Stimulated activated naive CD4-positive, alpha-beta T cell (primary cell): ENCODE results near the gene CFAP97D2.
"Not testable (repeated sequence)": the region's sequence is repeated elsewhere in the genome, so short reads cannot be mapped to it uniquely, and the experiment has no call there.

Source experiments
- DNase-seq, 6 experiments: peaks; one replicate each; lab custom pipeline; 2025; lab: John Stamatoyannopoulos, UW

Gene CFAP97D2

DNA sequence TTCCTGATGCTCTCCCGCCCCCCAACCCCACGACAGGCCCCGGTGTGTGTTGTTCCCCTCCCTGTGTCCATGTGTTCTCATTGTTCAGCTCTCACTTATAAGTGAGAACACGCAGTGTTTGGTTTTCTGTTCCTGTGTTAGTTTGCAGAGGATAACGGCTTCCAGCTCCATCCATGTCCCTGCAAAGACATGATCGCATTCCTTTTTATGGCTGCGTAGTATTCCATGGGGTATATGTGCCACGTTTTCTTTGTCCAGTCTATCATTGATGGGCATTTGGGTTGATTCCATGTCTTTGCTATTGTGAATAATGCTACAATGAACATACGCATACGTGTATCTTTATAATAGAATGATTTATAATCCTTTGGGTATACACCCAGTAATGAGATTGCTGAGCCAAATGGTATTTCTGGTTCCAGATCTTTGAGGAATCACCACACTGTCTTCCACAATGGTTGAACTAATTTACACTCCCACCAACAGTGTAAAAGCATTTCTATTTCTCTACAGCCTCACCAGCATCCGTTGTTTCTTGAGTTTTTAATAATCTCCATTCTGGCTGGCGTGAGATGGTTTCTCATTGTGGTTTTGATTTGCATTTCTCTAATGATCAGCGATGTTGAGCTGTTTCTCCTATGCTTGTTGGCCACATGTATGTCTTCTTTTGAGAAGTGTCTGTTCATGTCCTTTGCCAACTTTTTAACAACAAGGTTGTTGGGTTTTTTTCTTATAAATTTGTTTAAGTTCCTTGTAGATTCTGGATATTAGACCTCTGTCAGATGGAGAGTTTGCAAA is 20.0 kb upstream of the CFAP97D2 start:
- not testable (repeated sequence) for DNase-seq

DNA sequence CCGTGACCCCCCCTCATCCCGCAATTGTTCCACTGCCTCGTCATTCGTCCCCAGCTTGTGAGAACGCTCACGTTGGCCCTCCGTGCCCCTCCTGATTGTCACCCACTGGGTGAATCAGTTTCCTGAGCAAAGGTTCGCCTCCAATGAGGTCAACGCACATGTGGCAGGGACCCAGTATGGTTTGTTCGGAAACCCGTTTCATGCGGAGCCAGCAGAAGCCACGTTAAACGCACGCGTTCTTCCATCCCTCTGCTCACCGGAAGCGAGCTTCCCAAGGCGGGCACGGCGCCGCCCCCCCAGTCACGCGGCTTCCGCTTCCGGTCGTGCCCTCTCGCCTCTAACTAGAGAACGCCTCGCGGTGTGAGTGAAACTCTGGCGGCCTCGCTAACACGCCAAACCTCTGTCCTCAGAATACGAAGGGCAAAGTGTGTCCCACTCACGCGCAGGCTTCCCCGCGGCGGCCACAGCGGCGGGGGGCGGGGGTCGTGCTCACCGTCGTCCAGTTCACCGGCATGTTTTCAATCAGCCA is 18.0 kb upstream of the CFAP97D2 start:
- DNase-seq = no peak

DNA sequence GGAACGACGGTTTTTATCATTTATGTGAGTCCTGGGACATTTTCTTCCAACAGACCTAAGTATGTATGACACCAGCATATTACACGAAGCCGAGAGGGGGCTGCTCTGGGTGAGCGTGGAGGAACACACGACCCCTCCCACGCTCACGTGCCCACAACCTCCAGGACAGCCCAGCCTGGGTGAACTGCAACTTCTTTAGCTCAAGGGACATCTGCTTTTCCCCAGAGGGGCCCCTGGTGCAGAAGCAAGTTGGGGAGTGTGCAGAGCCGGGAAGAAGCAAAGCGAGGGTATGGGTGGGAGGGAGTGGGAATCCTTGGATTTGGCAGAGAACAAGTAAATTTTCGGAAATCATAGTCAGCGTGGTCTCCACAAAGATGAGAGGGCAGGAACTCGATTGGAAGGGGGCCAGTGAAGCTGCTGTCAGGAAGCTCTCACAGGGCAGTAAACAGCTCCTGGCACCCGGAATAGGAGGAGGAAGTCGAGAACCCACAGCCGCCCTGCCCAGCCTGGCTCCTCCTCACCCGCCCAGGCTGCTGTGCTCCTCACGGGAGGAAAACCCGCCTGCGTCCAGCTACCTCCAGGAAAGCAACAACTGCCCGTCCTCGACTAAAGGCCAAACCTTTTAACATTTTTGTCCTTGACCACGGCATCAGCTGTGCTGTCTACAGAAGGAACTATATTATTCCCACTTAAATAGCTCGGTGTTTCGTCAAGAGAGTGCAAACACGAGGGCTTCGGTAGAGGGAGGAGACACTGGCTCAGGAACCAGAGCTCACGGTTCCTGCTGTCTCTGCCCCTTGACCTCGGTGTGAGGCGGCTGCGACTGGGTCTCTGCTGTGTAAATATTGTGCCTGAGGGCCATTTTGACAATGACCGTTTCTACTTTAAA is 17.2 kb upstream of the CFAP97D2 start:
- DNase-seq = peak in 4 of 6 experiments; percentile 20 to 51 (median 40)

DNA sequence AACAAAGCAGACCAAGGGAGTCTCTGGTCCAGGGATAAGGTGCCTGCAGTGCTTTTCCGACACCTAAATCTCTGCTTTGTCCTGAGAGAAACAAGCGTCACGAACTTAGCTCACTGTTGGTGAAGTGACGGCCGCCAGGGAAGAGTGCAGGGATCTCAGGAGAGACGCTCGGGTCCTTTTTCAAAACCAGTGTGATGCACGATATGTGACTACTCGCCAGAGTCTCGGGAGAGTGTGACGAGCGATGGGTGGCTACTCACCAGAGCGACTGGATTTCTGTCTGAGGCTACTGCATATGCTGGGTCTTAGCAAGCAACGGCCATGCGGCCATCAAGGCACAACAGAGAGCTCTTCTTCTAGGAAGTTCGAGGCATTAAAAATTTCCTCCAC is 16.5 kb upstream of the CFAP97D2 start:
- no peak for DNase-seq

DNA sequence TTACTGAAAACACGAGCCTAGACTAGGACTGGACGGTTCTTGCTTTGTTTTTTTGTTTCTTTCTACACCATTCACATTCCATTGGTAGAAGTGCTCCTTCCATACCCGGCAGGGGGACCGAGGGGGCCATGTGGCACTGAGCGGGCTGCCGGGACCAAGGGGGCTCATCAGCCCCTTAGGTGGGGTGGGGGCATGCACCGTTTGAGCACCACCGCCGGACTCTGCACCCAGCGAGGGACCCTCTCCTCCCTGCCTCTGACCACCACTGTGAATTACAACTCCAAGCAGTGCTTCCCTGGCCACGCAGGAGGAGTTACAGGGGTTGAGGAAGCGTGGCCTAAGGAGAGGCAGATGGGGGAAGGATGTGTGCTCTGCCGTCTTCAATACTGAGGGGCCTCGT is 15.0 kb upstream of the CFAP97D2 start:
- DNase-seq = no peak

DNA sequence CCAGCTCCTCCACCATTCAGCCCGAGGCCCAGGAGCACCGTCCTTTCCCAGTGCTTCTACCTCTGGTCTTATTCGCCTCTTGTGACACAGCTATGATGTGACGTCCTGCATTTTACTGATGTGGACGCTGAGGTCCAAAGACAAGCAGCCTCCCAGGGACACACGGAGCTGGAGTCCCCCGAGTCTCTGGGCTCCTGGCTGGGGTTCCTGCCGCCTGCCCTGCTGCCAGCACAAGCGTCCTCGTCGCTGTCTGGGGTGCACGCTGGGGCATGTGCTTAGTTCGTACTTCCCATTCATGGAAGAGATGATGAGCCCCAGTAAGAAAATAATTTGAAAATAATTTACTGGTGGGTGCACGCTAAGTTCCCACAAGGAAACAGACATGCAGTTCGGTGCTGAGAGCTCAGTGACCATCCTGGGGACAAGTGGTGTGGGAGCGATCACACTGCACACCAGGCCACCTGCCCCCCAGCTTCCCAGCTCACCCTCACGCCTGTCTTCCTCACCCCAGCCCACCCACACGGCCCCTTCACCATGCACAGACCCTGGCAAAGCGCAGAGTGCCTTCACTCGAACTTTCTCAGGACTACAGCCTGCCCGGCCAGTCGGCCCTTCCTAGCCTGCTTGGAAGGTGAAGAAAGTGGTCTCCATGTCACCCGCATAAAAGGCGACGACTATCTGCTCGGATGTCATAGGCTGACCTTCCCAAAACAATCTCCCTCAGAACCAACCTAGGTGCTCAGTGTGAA is 14.2 kb upstream of the CFAP97D2 start:
- no peak for DNase-seq

DNA sequence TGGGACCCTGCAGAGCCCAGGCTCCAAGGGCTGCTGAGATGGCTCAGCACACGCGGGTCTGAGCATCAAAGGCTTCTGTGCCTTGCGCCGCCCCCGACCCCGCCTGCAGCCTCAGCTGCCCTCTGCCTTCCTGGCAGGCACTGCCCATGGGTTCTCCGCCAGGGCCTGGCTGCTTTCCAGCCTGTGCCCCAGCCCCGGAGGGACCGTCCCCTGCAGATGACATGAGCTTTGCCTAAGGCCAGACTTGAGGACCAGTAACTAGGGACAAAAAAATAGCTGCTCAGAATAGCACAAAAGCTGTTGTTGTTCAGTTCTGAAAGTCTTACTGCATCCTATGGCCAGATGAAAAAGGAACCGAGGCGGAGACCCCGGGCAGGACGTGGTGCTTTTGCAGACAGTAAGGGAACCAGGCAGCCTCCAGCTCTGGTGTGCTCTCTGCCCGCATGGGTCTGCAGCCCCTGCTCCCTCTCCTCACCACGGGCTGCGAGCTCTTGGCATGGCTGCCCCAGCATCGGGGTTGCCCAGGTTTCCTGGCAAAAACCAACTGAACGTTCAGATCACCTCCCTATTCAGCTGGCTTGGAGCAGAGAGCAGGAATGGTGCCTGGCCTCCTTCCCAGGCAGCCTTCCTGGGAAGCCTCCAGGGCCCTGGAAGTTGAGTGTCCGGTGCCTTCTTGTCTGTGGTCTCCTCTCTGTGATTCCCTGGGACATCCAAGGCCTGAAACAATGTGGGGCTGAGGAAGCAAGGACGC is 12.5 kb upstream of the CFAP97D2 start:
- no peak for DNase-seq

DNA sequence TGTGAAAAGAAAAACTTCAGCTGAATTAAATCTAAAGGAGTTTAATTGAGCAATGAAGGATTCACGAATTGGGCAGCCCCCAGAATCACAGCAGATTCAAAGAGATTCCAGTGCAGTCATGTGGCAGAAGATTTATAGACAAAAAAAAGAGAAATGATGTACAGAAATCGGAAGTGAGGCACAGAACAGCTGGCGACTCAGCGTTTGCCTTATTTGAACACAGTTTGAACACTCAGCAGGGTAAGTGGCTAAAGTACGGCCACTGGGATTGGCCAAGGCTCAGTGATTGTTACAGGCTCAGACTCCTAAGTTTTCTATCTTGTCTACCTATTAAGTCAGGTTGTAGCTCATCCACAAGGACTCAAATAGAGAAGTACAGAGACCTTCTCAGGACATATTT is 11.6 kb upstream of the CFAP97D2 start:
- peak in 2 of 6 experiments; percentile 18 to 34 for DNase-seq

DNA sequence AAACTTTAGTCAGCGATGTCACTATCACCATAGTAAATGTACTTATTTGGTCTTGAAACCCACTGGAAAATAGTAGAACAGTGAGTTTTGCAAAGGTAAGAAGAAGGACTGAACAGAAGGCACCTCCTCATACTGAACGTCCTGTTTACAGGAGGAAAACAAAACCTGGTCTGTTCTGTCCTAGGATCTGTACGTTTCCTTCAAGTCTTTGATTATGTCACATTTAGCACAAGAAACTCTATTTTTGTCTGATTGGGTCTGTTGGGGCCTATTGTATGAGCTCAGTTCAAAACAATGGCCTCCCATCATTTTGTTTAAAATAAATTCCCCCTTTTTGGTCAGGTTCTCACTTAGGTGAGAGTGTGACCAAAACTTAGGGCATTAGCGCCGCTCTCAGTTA is 11.2 kb upstream of the CFAP97D2 start:
- DNase-seq = peak in 2 of 6 experiments; percentile 43 to 49

DNA sequence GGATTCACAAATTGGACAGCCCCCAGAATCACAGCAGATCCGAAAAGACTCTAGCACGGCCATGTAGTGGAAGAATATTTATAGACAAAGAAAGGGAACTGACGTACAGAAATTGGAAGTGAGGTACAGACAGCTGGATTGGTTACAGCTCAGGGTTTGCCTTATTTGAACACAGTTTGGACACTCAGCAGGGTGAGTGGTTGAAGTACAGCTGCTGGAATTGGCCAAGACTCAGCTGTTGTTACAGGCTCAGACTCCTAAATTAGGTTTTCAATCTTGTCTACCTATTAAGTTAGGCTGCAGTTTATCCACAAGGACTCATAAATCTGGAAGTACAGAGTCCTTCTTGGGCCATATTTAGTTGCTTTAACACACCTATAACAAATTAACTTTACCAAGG is 5.8 kb upstream of the CFAP97D2 start:
- DNase-seq = no peak

DNA sequence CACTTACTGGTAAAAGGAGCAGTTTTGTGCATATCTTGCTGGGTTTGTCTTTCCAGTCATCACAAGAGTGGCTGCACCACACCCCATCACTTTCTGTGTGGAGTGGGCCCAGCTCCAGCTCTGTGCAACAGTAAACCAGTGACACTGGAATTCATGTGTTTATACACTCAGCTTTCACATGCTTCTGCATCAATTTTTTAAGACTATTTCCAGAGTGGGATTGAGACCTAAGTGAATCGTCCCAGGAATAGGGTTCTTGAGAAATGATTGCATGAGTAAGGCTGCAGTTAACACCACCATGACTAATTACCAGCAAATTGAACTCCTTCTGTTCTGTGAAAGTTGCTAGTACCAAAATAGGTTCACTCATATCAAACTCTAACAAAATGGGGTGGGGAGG is 5.3 kb upstream of the CFAP97D2 start:
- no peak for DNase-seq

DNA sequence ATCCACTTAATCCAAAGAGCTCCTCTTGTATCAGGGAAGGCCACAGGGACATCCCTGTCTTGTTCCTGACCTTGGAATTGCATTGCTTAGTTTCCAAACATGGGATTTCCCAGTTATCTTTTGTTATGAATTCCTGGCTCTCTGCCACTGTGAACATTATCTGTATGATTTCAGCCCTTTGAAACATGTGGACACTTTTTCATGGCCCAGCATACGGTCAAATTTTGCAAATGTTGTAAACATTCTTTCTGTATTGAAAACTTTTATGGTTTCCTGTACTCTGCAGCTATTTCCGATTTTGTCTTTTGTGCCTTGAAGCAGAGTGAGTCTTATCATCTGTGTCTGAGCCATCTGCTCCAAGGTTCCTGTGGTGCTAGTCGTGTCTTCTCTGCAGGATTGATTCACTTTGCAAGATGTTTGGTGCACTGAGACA is 4.5 kb upstream of the CFAP97D2 start:
- DNase-seq = no peak

DNA sequence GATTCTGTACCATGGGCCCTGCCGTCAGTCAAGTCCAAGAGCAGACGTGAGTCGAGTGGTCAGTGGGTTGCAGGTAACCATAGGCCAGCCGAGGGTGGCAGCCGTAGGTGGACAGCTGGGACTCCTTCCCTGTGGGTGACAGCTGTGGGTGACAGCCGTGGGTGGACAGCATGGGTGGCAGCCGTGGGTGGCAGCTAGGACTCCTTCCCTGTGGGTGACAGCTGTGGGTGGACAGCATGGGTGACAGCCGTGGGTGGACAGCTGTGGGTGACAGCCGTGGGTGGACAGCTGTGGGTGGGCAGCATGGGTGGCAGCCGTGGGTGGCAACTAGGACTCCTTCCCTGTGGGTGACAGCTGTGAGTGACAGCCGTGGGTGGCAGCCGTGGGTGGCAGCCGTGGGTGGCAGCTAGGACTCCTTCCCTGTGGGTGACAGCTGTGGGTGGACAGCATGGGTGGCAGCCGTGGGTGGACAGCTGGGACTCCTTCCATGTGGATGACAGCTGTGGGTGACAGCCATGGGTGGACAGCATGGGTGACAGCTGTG is 2.6 kb upstream of the CFAP97D2 start:
- DNase-seq = not testable (repeated sequence)

DNA sequence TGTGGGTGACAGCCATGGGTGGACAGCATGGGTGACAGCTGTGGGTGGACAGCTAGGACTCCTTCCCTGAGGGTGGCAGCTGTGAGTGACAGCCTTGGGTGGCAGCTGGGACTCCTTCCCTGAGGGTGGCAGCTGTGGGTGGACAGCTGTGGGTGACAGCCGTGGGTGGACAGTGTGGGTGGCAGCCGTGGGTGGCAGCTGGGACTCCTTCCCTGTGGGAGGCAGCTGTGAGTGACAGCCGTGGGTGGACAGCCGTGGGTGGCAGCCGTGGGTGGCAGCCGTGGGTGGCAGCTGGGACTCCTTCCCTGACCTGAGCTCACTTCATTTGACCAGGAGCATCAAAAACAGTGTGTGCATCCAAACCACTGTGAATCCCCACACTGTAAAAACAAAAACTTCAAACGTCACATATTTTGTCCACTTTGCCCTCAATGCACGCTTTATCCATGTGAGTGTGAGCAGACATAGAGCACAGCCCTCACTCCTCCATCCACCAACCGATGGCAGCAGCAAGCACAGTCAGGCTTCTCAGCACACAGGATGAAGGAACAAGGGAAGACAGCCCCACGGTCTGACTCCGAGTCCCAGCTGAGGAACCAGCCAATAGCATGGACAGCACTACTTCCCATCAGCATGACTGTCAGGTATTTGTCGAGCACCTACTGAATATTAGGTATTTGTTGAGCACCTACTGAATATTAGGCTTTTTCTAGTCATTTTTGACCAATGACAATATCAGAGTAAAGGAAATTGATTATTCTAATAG is 1.6 kb upstream of the CFAP97D2 start:
- no peak for DNase-seq

DNA sequence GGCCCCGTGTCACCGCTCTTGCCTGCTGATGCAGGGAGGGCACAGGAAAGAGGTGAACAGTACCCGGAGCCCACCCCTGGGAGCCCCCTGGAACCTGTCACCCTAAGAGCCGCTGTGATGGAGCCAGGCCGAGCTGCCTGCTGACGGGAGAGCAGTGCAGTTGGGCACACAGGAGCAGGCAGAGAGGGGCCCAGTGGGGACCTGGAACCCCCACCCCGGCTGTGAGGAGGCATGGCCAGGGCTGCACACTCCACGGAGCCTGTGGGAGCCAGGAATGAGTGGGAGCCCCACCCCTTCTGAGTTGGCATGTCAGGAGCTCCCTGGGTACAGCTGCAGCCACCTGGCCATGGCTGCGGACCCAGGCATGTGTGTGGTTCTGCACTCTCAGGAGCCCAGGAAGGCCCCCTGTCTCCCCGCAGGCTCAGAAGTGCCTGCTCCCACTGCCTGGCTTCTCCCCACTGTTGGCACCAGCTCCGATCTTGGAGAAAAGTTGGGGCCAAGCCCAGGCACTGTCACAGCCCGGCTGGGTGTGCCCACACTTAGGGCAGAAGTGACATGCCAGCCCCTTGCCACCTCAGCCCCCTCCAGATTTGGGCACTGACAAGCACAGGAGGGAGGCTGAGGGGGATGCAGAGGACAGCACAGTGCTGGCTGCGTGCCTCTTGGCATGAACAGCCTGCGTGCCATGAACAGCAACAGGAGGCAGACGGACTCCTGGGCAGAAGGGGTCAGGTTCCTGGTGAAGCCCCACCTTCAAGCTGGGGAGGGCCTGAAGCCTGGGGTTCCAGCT is 6.3 kb downstream of the CFAP97D2 start:
- no peak for DNase-seq

DNA sequence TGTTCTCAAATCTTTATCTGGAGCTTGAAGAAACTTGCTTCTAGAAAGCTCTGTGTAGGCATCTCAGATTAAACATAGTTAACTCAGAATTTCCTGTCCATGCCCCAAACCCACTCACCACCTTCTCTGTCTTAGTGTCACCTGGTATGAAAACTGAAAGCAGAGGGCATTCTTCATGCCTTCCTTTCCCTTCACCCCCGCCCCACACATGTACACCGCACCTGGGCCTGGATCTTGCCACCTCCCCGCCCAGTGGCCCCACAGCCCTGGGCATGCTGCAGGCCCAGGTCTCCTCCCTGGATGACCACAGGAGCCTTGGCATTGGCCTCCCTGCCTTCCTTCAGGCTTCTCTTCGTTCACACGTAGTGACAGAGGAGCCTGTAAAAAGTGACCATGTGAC is 15.8 kb downstream of the CFAP97D2 start:
- peak in 1 of 6 experiments; percentile 10 for DNase-seq

DNA sequence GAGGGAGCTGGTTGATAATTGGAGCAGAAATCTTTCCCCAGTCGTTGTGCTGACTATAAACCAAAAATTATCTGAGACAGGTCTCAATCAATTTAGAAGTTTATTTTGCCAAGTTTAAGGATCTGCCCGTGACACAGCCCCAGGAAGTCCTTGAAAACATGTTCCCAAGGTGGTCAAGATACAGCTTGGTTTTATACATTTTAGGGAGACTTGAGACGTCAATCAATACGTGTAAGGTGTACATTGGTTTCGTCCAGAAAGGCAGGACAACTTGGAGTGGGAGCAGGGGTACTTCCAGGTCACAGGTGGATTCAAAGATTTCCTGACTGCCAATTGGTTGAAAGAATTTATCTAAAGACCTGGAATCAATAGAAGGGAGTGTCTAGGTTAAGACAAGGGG is 17.6 kb downstream of the CFAP97D2 start:
- no peak for DNase-seq

DNA sequence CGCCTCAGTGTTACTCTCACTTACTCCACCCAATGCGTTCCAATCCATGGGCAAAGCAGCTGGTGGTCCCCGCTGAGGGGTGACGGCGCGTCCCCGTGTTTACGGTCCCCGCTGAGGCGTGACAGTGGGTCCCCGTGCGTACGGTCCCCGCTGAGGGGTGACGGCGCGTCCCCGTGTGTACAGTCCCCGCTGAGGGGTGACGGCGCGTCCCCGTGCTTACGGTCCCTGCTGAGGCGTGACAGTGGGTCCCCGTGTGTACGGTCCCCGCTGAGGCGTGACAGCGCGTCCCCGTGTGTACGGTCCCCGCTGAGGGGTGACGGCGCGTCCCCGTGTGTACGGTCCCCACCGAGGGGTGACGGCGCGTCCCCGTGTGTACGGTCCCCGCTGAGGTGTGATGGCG is 19.5 kb downstream of the CFAP97D2 start:
- DNase-seq = no peak

DNA sequence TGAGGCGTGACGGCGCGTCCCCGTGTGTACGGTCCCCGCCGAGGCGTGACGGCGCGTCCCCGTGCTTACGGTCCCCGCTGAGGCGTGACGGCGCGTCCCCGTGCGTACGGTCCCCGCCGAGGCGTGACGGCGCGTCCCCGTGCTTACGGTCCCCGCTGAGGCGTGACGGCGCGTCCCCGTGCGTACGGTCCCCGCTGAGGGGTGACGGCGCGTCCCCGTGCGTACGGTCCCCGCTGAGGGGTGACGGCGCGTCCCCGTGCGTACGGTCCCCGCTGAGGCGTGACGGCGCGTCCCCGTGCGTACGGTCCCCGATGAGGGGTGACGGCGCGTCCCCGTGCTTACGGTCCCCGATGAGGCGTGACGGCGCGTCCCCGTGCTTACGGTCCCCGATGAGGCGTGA is 20.5 kb downstream of the CFAP97D2 start:
- DNase-seq = not testable (repeated sequence)
